ENCODE measurements around the gene NUP35.
A peak's percentile ranks its signal among the peaks of the same experiment; 100 is the strongest.

NUP35 gene

DNA sequence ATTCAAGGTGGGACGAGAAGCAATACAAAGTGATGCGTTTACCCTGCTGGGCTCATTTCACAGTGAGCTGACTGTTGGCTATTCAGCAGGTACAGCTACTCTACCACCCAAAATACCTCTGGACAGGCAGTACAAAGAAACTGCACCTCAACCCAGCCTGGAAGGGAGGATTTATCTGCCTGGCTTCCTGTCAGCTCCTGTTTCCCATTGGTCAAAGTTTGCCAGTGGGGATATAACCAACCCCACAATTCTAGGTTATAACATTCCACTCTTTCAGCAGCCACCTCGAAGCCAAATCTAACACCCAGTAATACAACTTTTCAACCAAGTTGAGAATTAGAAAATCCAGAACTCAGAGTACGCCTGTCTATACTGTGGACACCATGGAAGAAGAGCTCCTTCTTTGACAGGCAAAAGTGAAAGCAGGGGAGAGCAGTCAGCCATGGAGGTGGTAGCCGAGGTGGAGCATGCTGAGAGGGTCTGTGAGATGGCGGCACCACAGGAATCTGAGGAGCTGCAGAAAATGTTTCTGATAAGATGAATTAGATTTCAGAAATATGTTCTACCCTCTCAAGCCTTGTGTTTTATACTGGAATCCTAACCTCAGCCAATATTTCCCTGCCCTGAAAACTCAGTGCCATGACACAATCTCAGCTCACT is 34.9 kb upstream of the NUP35 start:
- H3K4me3 ChIP-seq (ENCODE audit: low read depth, low read length): no peak overlapping the region
- TF ChIP-seq, protein P1, sequence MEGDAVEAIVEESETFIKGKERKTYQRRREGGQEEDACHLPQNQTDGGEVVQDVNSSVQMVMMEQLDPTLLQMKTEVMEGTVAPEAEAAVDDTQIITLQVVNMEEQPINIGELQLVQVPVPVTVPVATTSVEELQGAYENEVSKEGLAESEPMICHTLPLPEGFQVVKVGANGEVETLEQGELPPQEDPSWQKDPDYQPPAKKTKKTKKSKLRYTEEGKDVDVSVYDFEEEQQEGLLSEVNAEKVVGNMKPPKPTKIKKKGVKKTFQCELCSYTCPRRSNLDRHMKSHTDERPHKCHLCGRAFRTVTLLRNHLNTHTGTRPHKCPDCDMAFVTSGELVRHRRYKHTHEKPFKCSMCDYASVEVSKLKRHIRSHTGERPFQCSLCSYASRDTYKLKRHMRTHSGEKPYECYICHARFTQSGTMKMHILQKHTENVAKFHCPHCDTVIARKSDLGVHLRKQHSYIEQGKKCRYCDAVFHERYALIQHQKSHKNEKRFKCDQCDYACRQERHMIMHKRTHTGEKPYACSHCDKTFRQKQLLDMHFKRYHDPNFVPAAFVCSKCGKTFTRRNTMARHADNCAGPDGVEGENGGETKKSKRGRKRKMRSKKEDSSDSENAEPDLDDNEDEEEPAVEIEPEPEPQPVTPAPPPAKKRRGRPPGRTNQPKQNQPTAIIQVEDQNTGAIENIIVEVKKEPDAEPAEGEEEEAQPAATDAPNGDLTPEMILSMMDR (IDR thresholded peaks at IDR 0.05; ENCODE audit: borderline replicate concordance, insufficient read depth, low read depth, low read length): no peak

DNA sequence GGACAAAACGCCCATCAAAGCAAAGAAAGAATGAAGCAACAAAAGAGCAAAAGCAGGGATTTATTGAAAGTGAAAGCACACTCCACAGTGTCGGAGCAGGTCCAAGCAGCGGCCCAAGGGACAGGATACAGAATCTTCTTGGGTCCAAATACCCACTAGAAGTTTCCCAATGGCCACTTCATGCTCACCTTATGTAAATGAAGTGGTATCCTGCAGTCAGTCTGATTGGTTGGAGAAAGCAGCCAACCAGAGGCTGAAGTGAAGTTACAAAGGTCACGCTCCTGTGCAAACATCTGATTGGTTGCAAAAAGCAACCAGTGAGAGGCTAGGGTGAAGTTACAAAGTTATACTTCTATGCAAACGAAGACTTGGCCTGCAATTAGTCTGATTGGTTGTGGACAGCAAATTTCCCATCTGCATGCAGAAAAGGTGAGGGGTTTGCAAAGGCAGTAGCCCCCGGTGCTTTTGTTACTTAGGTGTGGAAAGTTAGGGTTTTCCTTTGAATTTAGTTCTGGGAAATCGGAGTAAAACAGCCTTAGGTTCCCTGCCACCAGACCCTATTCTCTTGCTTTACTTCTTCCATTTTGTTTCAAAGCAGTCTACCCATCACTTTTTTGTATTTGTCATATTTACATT is 32.8 kb upstream of the NUP35 start:
- TF ChIP-seq, protein P1 (IDR thresholded peaks at IDR 0.05; ENCODE audit: borderline replicate concordance, insufficient read depth, low read depth, low read length): no peak

DNA sequence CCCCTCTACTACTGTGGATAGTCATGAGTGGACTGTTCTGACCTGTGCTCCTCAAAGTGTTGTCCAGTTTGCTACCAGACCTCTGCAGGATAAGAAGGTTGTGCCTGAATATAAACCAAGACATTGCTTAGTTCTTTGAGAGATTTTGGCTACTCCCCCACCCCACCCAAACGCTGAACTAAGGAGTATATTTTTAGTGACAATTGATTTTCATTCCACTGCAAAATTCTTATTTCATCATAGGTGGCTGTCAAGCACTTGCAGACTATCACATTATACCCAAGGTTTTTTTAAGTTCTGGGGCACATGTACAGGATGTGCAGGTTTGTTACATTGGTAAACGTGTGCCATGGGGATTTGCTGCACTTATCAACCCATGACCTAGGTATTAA is 32.3 kb upstream of the NUP35 start:
- H3K4me3 ChIP-seq (ENCODE audit: low read depth, low read length): no peak overlapping the region
- TF ChIP-seq, protein P1 (IDR thresholded peaks at IDR 0.05; ENCODE audit: borderline replicate concordance, insufficient read depth, low read depth, low read length): no peak

More for the DNA sequence above, 32.8 kb upstream of the NUP35 start:
- H3K4me3 ChIP-seq (ENCODE audit: low read depth, low read length): no peak overlapping the region

DNA sequence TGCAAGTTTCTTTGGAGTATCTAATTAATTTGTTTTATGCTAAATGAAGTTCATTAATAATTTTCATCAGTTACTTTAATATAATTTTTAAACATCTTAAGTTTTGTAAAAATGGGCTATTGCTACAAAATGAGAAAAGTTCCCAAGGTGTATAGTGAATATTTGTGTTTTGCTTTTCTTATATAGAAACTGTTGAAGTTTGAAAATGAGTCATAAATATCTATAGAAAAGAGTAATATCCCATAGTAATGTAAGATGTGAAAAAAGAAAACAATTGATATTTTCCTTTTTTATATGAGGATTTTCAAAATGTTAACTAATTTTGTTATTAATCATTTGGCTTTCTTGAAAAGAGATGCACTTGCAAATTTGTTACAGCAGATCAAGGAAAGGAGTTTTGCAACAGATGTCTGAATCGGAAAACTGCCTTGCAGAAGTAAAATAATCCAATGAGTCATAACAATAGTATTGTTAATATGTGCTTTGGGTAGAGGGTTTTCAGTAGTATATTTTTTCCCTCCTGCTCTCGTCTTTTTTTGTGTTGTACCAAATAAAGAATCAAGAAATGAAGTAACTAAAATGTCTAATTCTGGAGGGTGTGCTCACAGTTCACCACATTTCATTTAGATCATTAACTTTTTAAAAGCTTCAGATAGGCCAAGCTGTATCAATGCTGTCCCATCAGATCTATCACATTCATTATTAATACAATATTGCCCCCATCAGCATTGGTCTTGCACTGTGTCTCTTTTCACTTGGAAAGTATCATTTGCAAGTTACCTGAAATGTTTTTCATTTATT is 30.2 kb upstream of the NUP35 start:
- H3K4me3 ChIP-seq (ENCODE audit: low read depth, low read length): no peak overlapping the region
- TF ChIP-seq, protein P1 (IDR thresholded peaks at IDR 0.05; ENCODE audit: borderline replicate concordance, insufficient read depth, low read depth, low read length): peak; percentile 14; the same call in 1 of the 2 replicates

DNA sequence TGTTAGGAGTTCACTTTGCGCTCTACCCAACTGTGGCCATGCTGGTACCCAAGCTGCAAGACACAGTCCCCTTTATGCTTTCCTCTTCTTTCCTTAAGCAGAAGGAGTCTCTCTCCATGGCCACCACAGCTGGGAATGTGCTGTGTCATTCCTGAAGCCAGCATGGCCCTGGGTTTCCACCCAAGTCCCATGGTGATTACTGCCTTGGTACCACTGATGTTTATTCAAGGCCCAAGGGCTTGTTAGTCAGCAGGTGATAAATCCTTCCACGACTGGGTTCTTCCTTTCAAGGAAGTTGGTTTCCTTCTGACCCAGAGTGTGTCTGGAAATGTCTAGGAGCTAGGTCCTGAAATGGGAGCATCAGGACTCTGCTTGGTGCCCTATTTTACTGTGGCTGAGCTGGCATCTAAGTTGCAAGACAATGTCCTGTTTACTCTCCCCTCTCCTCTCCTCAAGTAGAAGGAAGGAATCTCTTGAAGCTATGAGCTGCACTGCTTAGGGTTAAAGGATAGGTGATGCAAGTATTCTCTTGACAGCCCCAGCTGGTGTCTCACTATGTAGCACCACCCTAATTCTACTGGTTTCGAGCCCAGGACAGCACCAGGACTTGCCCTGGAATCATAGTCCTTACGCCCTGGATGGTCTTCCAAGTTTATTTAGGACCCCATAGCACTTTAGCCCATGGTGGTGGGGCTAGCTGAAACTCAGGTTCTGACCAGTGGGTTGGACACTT is 18.7 kb upstream of the NUP35 start:
- no peak overlapping the region for H3K4me3 ChIP-seq (ENCODE audit: low read depth, low read length)
- TF ChIP-seq, protein P1 (IDR thresholded peaks at IDR 0.05; ENCODE audit: borderline replicate concordance, insufficient read depth, low read depth, low read length): no peak

DNA sequence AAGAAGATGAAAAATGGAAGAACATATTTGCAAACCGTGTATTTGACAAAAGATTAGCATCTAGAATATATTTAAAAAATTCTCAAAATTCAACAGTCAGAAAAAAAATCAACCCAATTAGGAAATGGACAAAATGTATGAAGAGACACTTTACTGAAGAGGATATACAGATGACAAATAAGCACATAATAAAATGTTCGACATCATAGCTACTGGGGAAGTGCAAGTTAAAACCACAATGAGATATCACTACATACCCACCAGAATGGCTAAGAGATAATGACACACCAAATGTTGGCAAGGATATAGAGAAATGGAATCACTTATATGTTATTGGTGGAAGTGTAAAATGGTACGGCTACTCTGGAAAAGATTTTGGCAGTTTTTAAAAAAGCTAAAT is 11.7 kb upstream of the NUP35 start:
- no peak overlapping the region for H3K4me3 ChIP-seq (ENCODE audit: low read depth, low read length)
- TF ChIP-seq, protein P1 (IDR thresholded peaks at IDR 0.05; ENCODE audit: borderline replicate concordance, insufficient read depth, low read depth, low read length): no peak

All from GM12875 (cell line).